IMR-90 (cell line): ENCODE data around the gene CDC45. TPM values are rescaled to one million over a fixed set of nuclear protein-coding genes. Genes with fewer than 3 reads are reported as not detected.

Source experiments
- ATAC-seq: fragments of 200-7000 bp; cut with Tn5 transposase; 2 replicates; pipeline ENCODE4 v1.9.1; 2020; ENCODE audit warnings: low read depth, mild to moderate bottlenecking, moderate library complexity
- BruUV-seq: library from RNA; stranded (reverse); fragments of 400-500 nt; replicated peaks from 2 replicates; lab custom pipeline; 2021; lab: Mats Ljungman, UMichigan
- CTCF ChIA-PET: fragments of 300-600 bp; formaldehyde crosslinking; extraction: SDS; loops from one replicate; lab custom pipeline; 2021; ENCODE audit warnings: antibody characterized with exemption; lab: Yijun Ruan, JAX
- POLR2A ChIA-PET: fragments of 300-600 bp; sonication (Branson Sonifier 250); formaldehyde crosslinking; loops from one replicate; lab custom pipeline; 2022; ENCODE audit warnings: antibody characterized with exemption; ENCODE audit not compliant: unreplicated experiment; lab: Charles Lee
- DNase-seq: peaks from one replicate; pipeline ENCODE4 v3.0.0; 2013
- H2AFZ ChIP-seq: replicated peaks from 2 replicates; pipeline ENCODE3; 2013; ENCODE audit warnings: low read length, mild to moderate bottlenecking; ENCODE audit not compliant: poor library complexity
- H2AK5ac ChIP-seq: 2 replicates; pipeline ENCODE4 v1.6.1; 2013; ENCODE audit warnings: low read depth, low read length, inconsistent platforms
- H2AK9ac ChIP-seq: replicated peaks from 2 replicates; pipeline ENCODE3; 2013; ENCODE audit warnings: mild to moderate bottlenecking, low read depth, low read length, moderate library complexity; ENCODE audit not compliant: poor library complexity
- H2BK120ac ChIP-seq: 2 replicates; pipeline ENCODE4 v1.6.1; 2013; ENCODE audit warnings: low read depth, low read length, inconsistent platforms
- H2BK15ac ChIP-seq: 3 replicates; pipeline ENCODE4 v1.6.1; 2013; ENCODE audit warnings: low read depth, low read length, inconsistent platforms
- H2BK20ac ChIP-seq: 2 replicates; pipeline ENCODE4 v1.6.1; 2013; ENCODE audit warnings: low read depth, mild to moderate bottlenecking, inconsistent platforms, low read length, moderate library complexity
- H2BK5ac ChIP-seq: 2 replicates; pipeline ENCODE4 v1.6.1; 2013; ENCODE audit warnings: mild to moderate bottlenecking, low read depth, low read length, inconsistent platforms; ENCODE audit not compliant: poor library complexity, severe bottlenecking
- H3K14ac ChIP-seq: replicated peaks from 2 replicates; pipeline ENCODE4 v1.6.1; 2013; ENCODE audit warnings: low read depth, low read length, inconsistent platforms
- H3K18ac ChIP-seq: 2 replicates; pipeline ENCODE4 v1.6.1; 2013; ENCODE audit warnings: low read depth, low read length, control low read depth
- H3K23ac ChIP-seq: 2 replicates; pipeline ENCODE4 v1.6.1; 2013; ENCODE audit warnings: low read depth, low read length, inconsistent platforms
- H3K27ac ChIP-seq: 2 replicates; pipeline ENCODE4 v1.5.1; 2013; ENCODE audit warnings: mild to moderate bottlenecking, control low read depth, low read length; ENCODE audit not compliant: insufficient read depth
- H3K27me3 ChIP-seq: 2 replicates; pipeline ENCODE4 v1.6.1; 2013; ENCODE audit warnings: low read length; ENCODE audit not compliant: control insufficient read depth, insufficient read depth
- H3K36me3 ChIP-seq: 2 replicates; pipeline ENCODE4 v1.6.1; 2013; ENCODE audit warnings: low read length, mixed read lengths; ENCODE audit not compliant: control insufficient read depth, insufficient read depth
- H3K4ac ChIP-seq: 2 replicates; pipeline ENCODE4 v1.6.1; 2013; ENCODE audit warnings: low read depth, low read length, inconsistent platforms
- H3K4me1 ChIP-seq: 2 replicates; pipeline ENCODE4 v1.6.1; 2013; ENCODE audit warnings: low read length, mixed read lengths; ENCODE audit not compliant: control insufficient read depth, insufficient read depth
- H3K4me2 ChIP-seq: 2 replicates; pipeline ENCODE4 v1.6.1; 2013; ENCODE audit warnings: low read depth, mild to moderate bottlenecking, control low read depth, low read length, moderate library complexity
- H3K4me3 ChIP-seq: 2 replicates; pipeline ENCODE4 v1.5.1; 2013; ENCODE audit warnings: low read depth, mild to moderate bottlenecking, control low read depth, low read length, moderate library complexity; ENCODE audit not compliant: insufficient read depth
- H3K56ac ChIP-seq: 2 replicates; pipeline ENCODE4 v1.6.1; 2013; ENCODE audit warnings: low read length, inconsistent platforms; ENCODE audit not compliant: insufficient read depth; ENCODE audit errors: extremely low read depth
- H3K79me1 ChIP-seq, 2 experiments: 2 replicates each; pipeline ENCODE4 v1.6.1; 2013; ENCODE audit warnings: low read length in 2 of 2, inconsistent platforms in 1 of 2, low read depth in 1 of 2
- H3K9ac ChIP-seq: 2 replicates; pipeline ENCODE4 v1.6.1; 2013; ENCODE audit warnings: low read depth, low read length, control low read depth
- H3K9me1 ChIP-seq: 2 replicates; pipeline ENCODE4 v1.6.1; 2013; ENCODE audit warnings: low read length, inconsistent platforms; ENCODE audit not compliant: insufficient read depth
- H3K9me3 ChIP-seq: 2 replicates; pipeline ENCODE4 v1.6.1; 2013; ENCODE audit warnings: low read length; ENCODE audit not compliant: control insufficient read depth, insufficient read depth
- H4K20me1 ChIP-seq: 2 replicates; pipeline ENCODE4 v1.6.1; 2013; ENCODE audit warnings: low read length, inconsistent platforms; ENCODE audit not compliant: insufficient read depth
- H4K5ac ChIP-seq: 2 replicates; pipeline ENCODE4 v1.6.1; 2013; ENCODE audit warnings: mild to moderate bottlenecking, low read depth, low read length, control low read depth
- H4K8ac ChIP-seq, 2 experiments: 2 replicates each; pipeline ENCODE4 v1.6.1; 2013; ENCODE audit warnings: low read depth in 2 of 2, low read length in 2 of 2, control low read depth in 1 of 2, inconsistent platforms in 1 of 2
- H4K91ac ChIP-seq: 2 replicates; pipeline ENCODE4 v1.6.1; 2013; ENCODE audit warnings: low read depth, low read length, inconsistent platforms; ENCODE audit not compliant: insufficient read depth
- CHD1 ChIP-seq: IDR thresholded peaks from 2 replicates; pipeline ENCODE4 v1.6.1; 2012; ENCODE audit warnings: low read depth, low read length, improper control_type of control experiment
- MXI1 ChIP-seq: IDR thresholded peaks from 2 replicates; pipeline ENCODE4 v1.6.1; 2012; ENCODE audit warnings: low read depth, mild to moderate bottlenecking, low read length, moderate library complexity, borderline replicate concordance
- RFX5 ChIP-seq: IDR thresholded peaks from 2 replicates; pipeline ENCODE4 v1.8.0; 2012; ENCODE audit warnings: low read depth, mild to moderate bottlenecking, low read length, moderate library complexity
- WGBS, 2 experiments: methylation state at CpG; one replicate each; pipeline versions ENCODE4 v1.1.5 to v1.1.7; 2013; ENCODE audit warnings: missing lambda C conversion rate in 2 of 2; ENCODE audit not compliant: insufficient read length in 1 of 2; ENCODE audit errors: extremely low coverage in 2 of 2; 5-methylcytosine and 5-hydroxymethylcytosine counted together
- dilution Hi-C: fragments of 300-500 bp; cut with HindIII; formaldehyde crosslinking; loops from one replicate; pipeline ENCODE4 v1.14.3; 2018; ENCODE audit warnings: low sequenced_read_pairs; ENCODE audit not compliant: unreplicated experiment
- in situ Hi-C: fragments of 300-500 bp; cut with MboI; formaldehyde crosslinking; loops from 3 replicates; pipeline ENCODE4 v1.14.3; 2019; ENCODE audit warnings: low sequenced_read_pairs, inconsistent platforms, mixed read lengths
- intact Hi-C: fragments of 100-400 bp; cut with micrococcal nuclease; formaldehyde crosslinking; loops from 2 replicates; pipeline ENCODE4 v1.10.0; 2022
- polyA plus RNA-seq, 3 experiments: library from polyadenylated mRNA; depleted of rRNA; stranded (reverse); fragments of >200 nt; gene quantifications; 2 replicates each; pipeline ENCODE4 v1.2.3, GENCODE V29; 2012; ENCODE audit warnings: low replicate concordance in 1 of 3
- total RNA-seq: library from RNA; depleted of rRNA; stranded (reverse); fragments of >200 nt; gene quantifications from 2 replicates; pipeline ENCODE4 v1.2.3, GENCODE V29; 2012
- TF ChIP-seq, protein P1 (sequence below): conservative IDR thresholded peaks from 2 replicates; pipeline ENCODE4 v1.5.1; 2012; ENCODE audit warnings: mild to moderate bottlenecking, low read depth, low read length, improper control_type of control experiment

CDC45 gene
- total and polyA plus RNA-seq, 2 of the 4 experiments (the other 2 are of a cell fraction) = 22.7 to 44.6 TPM

DNA sequence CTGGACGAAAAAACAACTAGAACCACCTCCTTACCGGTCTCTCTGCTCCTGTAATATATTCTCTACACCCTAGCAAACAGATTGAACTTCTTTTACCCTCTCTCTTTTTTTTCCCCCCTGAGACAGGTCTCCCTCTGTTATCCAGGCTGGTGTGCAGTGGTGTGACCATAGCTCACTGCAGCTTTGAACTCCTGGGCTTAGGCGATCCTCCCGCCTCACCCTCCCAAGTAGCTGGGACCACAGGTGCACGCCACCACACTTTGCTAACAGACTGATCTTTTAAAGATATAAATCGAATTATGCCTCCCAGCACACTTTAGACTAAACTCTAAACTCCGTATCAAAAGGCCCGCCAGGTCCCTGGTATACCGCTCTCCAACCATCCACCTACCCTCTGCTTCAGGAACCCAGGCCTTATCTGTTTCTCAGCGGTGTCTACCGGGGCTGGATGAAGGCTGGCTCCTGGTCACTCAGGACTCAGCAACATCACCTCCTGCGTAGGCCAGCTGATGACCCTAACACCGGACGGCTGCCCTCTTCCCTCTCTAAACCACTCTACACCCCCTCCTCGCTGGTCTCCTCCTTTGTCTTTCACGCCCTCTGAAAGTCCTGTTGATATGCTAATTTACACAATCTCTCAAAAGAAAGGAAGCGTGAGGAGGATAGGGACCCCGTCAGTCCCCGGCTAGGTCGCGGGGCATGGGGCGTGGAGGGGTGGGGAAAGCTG is 33.0 kb upstream of the CDC45 start:
- H3K4me1 ChIP-seq = peaks cover 9% of the 10 kb centered on the region
- no peak overlapping the region for H2BK20ac ChIP-seq
- peak overlapping the region; percentile 81 for H3K4me3 ChIP-seq
- H3K9me3 ChIP-seq = no peaks in the 10 kb centered on the region
- peaks cover 28 to 48% of the 10 kb centered on the region in 2 experiments for H3K79me1 ChIP-seq
- peak overlapping the region; percentile 86 for H3K9ac ChIP-seq
- in situ Hi-C loops (loop anchor here (10.0 kb wide), 1 partner anchor 62 kb away; no protein-coding TSS in a partner anchor), intact Hi-C loops (no loop called here), dilution Hi-C loops (no loop called here)
- H4K91ac ChIP-seq = peak overlapping the region; percentile 34
- peak overlapping the region; percentile 58 for H3K4ac ChIP-seq
- H4K5ac ChIP-seq = peak overlapping the region; percentile 41; the same call in 1 of the 2 replicates
- H3K9me1 ChIP-seq = peaks cover 13% of the 10 kb centered on the region
- no peak for DNase-seq
- POLR2A ChIA-PET = no interaction called here
- ATAC-seq = peak; percentile 3; the same call in 1 of the 2 replicates
- H3K36me3 ChIP-seq = peaks cover 21% of the 10 kb centered on the region
- peaks cover 8% of the 10 kb centered on the region; the same call in 1 of the 2 replicates for H4K20me1 ChIP-seq
- CTCF ChIA-PET = no interaction called here
- no peak for TF ChIP-seq MXI1
- no peak for TF ChIP-seq RFX5
- TF ChIP-seq, protein P1, sequence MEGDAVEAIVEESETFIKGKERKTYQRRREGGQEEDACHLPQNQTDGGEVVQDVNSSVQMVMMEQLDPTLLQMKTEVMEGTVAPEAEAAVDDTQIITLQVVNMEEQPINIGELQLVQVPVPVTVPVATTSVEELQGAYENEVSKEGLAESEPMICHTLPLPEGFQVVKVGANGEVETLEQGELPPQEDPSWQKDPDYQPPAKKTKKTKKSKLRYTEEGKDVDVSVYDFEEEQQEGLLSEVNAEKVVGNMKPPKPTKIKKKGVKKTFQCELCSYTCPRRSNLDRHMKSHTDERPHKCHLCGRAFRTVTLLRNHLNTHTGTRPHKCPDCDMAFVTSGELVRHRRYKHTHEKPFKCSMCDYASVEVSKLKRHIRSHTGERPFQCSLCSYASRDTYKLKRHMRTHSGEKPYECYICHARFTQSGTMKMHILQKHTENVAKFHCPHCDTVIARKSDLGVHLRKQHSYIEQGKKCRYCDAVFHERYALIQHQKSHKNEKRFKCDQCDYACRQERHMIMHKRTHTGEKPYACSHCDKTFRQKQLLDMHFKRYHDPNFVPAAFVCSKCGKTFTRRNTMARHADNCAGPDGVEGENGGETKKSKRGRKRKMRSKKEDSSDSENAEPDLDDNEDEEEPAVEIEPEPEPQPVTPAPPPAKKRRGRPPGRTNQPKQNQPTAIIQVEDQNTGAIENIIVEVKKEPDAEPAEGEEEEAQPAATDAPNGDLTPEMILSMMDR = no peak
- TF ChIP-seq CHD1 = no peak
- H4K8ac ChIP-seq = peak overlapping the region; percentile 43 to 76; a peak in 3 of 4 replicates
- WGBS, 2 experiments = 41% methylated on average over 10 of the region's 22 CpGs; no CpG with 5 or more reads in 1 of the 2 experiments
- peak overlapping the region; percentile 68 for H3K23ac ChIP-seq
- H2BK5ac ChIP-seq = peak overlapping the region; percentile 47
- H2BK120ac ChIP-seq = no peak overlapping the region
- peak overlapping the region; percentile 96 for H2AFZ ChIP-seq
- H3K14ac ChIP-seq = peak overlapping the region; percentile 69
- peak overlapping the region; percentile 84 for H3K4me2 ChIP-seq
- 0 out of 2 replicates have a peak overlapping the region, but pooled peaks have one; percentile 27 for H3K56ac ChIP-seq
- H2AK9ac ChIP-seq = peak overlapping the region; percentile 82
- no peaks in the 10 kb centered on the region for H3K27me3 ChIP-seq
- H2AK5ac ChIP-seq = no peak overlapping the region
- H3K18ac ChIP-seq = no peak overlapping the region
- H2BK15ac ChIP-seq = no peak overlapping the region
- BruUV-seq = no TSS peak
- H3K27ac ChIP-seq = peak overlapping the region; percentile 39
